ENCODE measurements around the gene EVI5. TPM values are rescaled to one million over a fixed set of nuclear protein-coding genes. Genes with fewer than 3 reads are reported as not detected.

The EVI5 gene
- polyA plus RNA-seq, 3 donors, result 7.6 to 19.4 (median 14.3) TPM

GRCh38 chr1:92509619-92510018 lies 275.3 kb downstream of the EVI5 start:
- H3K79me2 ChIP-seq (ENCODE audit: insufficient read depth, low read length), result no peaks in the 10 kb centered on the region
- H3K27me3 Mint-ChIP-seq (ENCODE audit: low read depth in 3 of 3), result no peaks in the 10 kb centered on the region
- H3K27me3 ChIP-seq (ENCODE audit: control insufficient read depth in 2 of 2, insufficient read depth in 2 of 2, low read length in 2 of 2), result no peaks in the 10 kb centered on the region
- no peak overlapping the region for H3K4me3 ChIP-seq (replicated peaks in 1 of 3; ENCODE audit: low read depth in 2 of 3, low read length in 3 of 3)
- no peak overlapping the region for H3K9ac ChIP-seq (ENCODE audit: insufficient read depth, low read length, poor library complexity, severe bottlenecking)
- TF ChIP-seq CTCF (IDR thresholded peaks at IDR 0.05), result no peak
- no peak overlapping the region for H2AFZ ChIP-seq (ENCODE audit: insufficient read depth, low read depth, low read length, poor library complexity, severe bottlenecking)
- H3K4me1 ChIP-seq (ENCODE audit: control insufficient read depth in 1 of 2, insufficient read depth in 2 of 2, low read length in 2 of 2), result no peaks in the 10 kb centered on the region
- H3K9me3 Mint-ChIP-seq, result no peaks in the 10 kb centered on the region
- no peak overlapping the region for H3K27ac ChIP-seq (ENCODE audit: low read depth in 1 of 2, low read length in 2 of 2)
- no peak overlapping the region for H3K27ac Mint-ChIP-seq
- peaks cover 27 to 43% of the 10 kb centered on the region in 2 donors for H3K36me3 Mint-ChIP-seq
- no peaks in the 10 kb centered on the region for H4K20me1 ChIP-seq (ENCODE audit: insufficient read depth, low read length)
- no peak for DNase-seq
- H3K4me3 Mint-ChIP-seq, result no peak overlapping the region
- H3K36me3 ChIP-seq (replicated peaks in 1 of 2; ENCODE audit: control insufficient read depth in 1 of 2, insufficient read depth in 2 of 2, low read length in 2 of 2), result peaks cover 4 to 43% of the 10 kb centered on the region in 2 donors
- H3K4me1 Mint-ChIP-seq, result peaks cover 10% of the 10 kb centered on the region
- intact Hi-C loops (cut with micrococcal nuclease), result no loop called here
- H3K9me3 ChIP-seq (replicated peaks in 1 of 2; ENCODE audit: control insufficient read depth in 1 of 2, insufficient read depth in 1 of 2, low read length in 2 of 2), result no peaks in the 10 kb centered on the region
- no peak overlapping the region for H3K4me2 ChIP-seq (replicated peaks; ENCODE audit: extremely low read depth, low read length, poor library complexity, severe bottlenecking)
- no CpG with 5 or more reads among the region's 1 CpG for WGBS (ENCODE audit: insufficient coverage)

- TF ChIP-seq CTCF (IDR thresholded peaks at IDR 0.05), result no peak
Observed at GRCh38 chr1:92505015-92505692, 279.8 kb downstream of the EVI5 start.

More at GRCh38 chr1:92505015-92505692, 279.8 kb downstream of the EVI5 start:
- intact Hi-C loops (cut with micrococcal nuclease), result no loop called here
- H3K36me3 ChIP-seq (replicated peaks in 1 of 2; ENCODE audit: control insufficient read depth in 1 of 2, insufficient read depth in 2 of 2, low read length in 2 of 2), result peaks cover 0 to 6% of the 10 kb centered on the region in 2 donors
- H3K4me1 ChIP-seq (ENCODE audit: control insufficient read depth in 1 of 2, insufficient read depth in 2 of 2, low read length in 2 of 2), result no peaks in the 10 kb centered on the region
- Mint-ChIP-seq H3K36me3 (peaks cover 14 to 20% of the 10 kb centered on the region in 2 donors), H3K27me3 (ENCODE audit: low read depth in 3 of 3) (peaks cover 0 to 3% (median 0%) of the 10 kb centered on the region in 3 donors), H3K4me3 (no peak overlapping the region), H3K9me3 (no peaks in the 10 kb centered on the region), H3K4me1 (peaks cover 16% of the 10 kb centered on the region), H3K27ac (no peak overlapping the region)
- no peaks in the 10 kb centered on the region for H3K27me3 ChIP-seq (ENCODE audit: control insufficient read depth in 2 of 2, insufficient read depth in 2 of 2, low read length in 2 of 2)
- H3K79me2 ChIP-seq (ENCODE audit: insufficient read depth, low read length), result no peaks in the 10 kb centered on the region
- no peak overlapping the region for H3K4me2 ChIP-seq (replicated peaks; ENCODE audit: extremely low read depth, low read length, poor library complexity, severe bottlenecking)
- H3K9ac ChIP-seq (ENCODE audit: insufficient read depth, low read length, poor library complexity, severe bottlenecking), result no peak overlapping the region
- 64% methylated on average over 3 of the region's 6 CpGs for WGBS (ENCODE audit: insufficient coverage)
- no peak for DNase-seq
- no peaks in the 10 kb centered on the region for H4K20me1 ChIP-seq (ENCODE audit: insufficient read depth, low read length)
- H3K27ac ChIP-seq (ENCODE audit: low read depth in 1 of 2, low read length in 2 of 2), result no peak overlapping the region
- no peaks in the 10 kb centered on the region for H3K9me3 ChIP-seq (replicated peaks in 1 of 2; ENCODE audit: control insufficient read depth in 1 of 2, insufficient read depth in 1 of 2, low read length in 2 of 2)
- H2AFZ ChIP-seq (ENCODE audit: insufficient read depth, low read depth, low read length, poor library complexity, severe bottlenecking), result no peak overlapping the region
- H3K4me3 ChIP-seq (replicated peaks in 1 of 3; ENCODE audit: low read depth in 2 of 3, low read length in 3 of 3), result no peak overlapping the region
